ENCODE data around the gene PRR16. TPM values are rescaled to one million over a fixed set of nuclear protein-coding genes. Genes with fewer than 3 reads are reported as not detected.
A peak's percentile ranks its signal among the peaks of the same experiment; 100 is the strongest.
"Not testable (repeated sequence)": the region's sequence is repeated elsewhere in the genome, so short reads cannot be mapped to it uniquely, and the experiment has no call there.

Gene PRR16
- total RNA-seq, 1 donor from 2014 or later: 12.7 TPM

GRCh38 chr5:120684749-120685415 lies 220.8 kb downstream of the PRR16 start:
- DNase-seq (ENCODE audit: missing footprints): no peak
- intact Hi-C loops (cut with DNase I): loop anchor here (10.0 kb wide), 1 partner anchor 740 kb away; no protein-coding TSS in a partner anchor
- ATAC-seq: no peak

GRCh38 chr5:120690621-120691407 lies 226.7 kb downstream of the PRR16 start:
- intact Hi-C loops (cut with DNase I): no loop called here
- DNase-seq (ENCODE audit: missing footprints) (no peak), ATAC-seq (no peak)

- ATAC-seq (no peak), DNase-seq (ENCODE audit: missing footprints) (no peak)
- intact Hi-C loops (cut with DNase I): no loop called here
Observed at GRCh38 chr5:120692325-120692724, 228.2 kb downstream of the PRR16 start.

GRCh38 chr5:120695368-120695880 lies 231.3 kb downstream of the PRR16 start:
- no peak for ATAC-seq
- intact Hi-C loops (cut with DNase I): no loop called here
- no peak for DNase-seq (ENCODE audit: missing footprints)

- DNase-seq (ENCODE audit: missing footprints): no peak
- intact Hi-C loops (cut with DNase I): no loop called here
- no peak for ATAC-seq
Observed at GRCh38 chr5:120697147-120697546, 233.0 kb downstream of the PRR16 start.

- DNase-seq (ENCODE audit: missing footprints); ATAC-seq; intact Hi-C loops (cut with DNase I): not testable (repeated sequence)
Observed at GRCh38 chr5:120697670-120698327, 233.7 kb downstream of the PRR16 start.

GRCh38 chr5:120700653-120701052 lies 236.6 kb downstream of the PRR16 start:
- ATAC-seq; DNase-seq (ENCODE audit: missing footprints); intact Hi-C loops (cut with DNase I): not testable (repeated sequence)

GRCh38 chr5:120702817-120703538 lies 238.9 kb downstream of the PRR16 start:
- not testable (repeated sequence) for DNase-seq (ENCODE audit: missing footprints)

GRCh38 chr5:120703918-120704587 lies 240.0 kb downstream of the PRR16 start:
- no peak for DNase-seq (ENCODE audit: missing footprints)
- ATAC-seq: no peak
- intact Hi-C loops (cut with DNase I): no loop called here

More at GRCh38 chr5:120702817-120703538, 238.9 kb downstream of the PRR16 start:
- intact Hi-C loops (cut with DNase I); ATAC-seq: not testable (repeated sequence)

GRCh38 chr5:120706877-120707276 lies 242.8 kb downstream of the PRR16 start:
- intact Hi-C loops (cut with DNase I): no loop called here
- ATAC-seq (no peak), DNase-seq (ENCODE audit: missing footprints) (no peak)

GRCh38 chr5:120717381-120717780 lies 253.3 kb downstream of the PRR16 start:
- intact Hi-C loops (cut with DNase I): no loop called here
- ATAC-seq: no peak
- DNase-seq (ENCODE audit: missing footprints): no peak

GRCh38 chr5:120730214-120730613 lies 266.1 kb downstream of the PRR16 start:
- intact Hi-C loops (cut with DNase I): no loop called here
- no peak for DNase-seq (ENCODE audit: missing footprints)
- ATAC-seq: no peak

GRCh38 chr5:120734033-120734432 lies 269.9 kb downstream of the PRR16 start:
- DNase-seq (ENCODE audit: missing footprints): peak; percentile 26
- ATAC-seq: no peak
- intact Hi-C loops (cut with DNase I): no loop called here

- ATAC-seq (no peak), DNase-seq (ENCODE audit: missing footprints) (no peak)
- intact Hi-C loops (cut with DNase I): no loop called here
Observed at GRCh38 chr5:120735076-120735475, 271.0 kb downstream of the PRR16 start.
